HG03097 (cell line): ENCODE measurements around the gene CILP2.

Experiments used
- ATAC-seq: cut with Tn5 transposase; IDR thresholded peaks from one replicate; pipeline ENCODE4 v1.9.1; 2021; ENCODE audit not compliant: unreplicated experiment, low FRiP score

Gene CILP2

DNA sequence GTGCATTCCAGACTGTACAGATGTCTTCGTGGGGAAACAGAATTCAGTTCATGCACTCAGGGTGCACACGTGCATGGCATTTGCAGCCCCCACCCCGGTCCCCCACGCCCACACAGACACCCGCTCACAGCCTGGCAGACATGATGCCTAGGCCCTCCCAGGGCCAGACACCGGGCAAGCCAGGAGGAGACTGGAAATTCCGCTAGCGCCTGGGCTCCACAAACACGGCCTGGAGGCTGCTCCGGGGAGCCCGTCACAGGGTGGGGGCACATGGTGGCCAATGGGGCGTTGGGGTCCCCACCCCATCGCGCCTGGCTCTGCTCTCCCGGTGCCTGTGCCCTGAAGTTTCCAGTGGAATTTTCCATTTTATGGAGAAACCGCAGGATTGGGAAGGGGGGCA lies 3.6 kb downstream of the CILP2 start:
- no peak for ATAC-seq

GRCh38 chr19:19542507-19542906 lies 4.4 kb downstream of the CILP2 start:
- no peak for ATAC-seq

GRCh38 chr19:19543101-19543500 lies 5.0 kb downstream of the CILP2 start:
- no peak for ATAC-seq

DNA sequence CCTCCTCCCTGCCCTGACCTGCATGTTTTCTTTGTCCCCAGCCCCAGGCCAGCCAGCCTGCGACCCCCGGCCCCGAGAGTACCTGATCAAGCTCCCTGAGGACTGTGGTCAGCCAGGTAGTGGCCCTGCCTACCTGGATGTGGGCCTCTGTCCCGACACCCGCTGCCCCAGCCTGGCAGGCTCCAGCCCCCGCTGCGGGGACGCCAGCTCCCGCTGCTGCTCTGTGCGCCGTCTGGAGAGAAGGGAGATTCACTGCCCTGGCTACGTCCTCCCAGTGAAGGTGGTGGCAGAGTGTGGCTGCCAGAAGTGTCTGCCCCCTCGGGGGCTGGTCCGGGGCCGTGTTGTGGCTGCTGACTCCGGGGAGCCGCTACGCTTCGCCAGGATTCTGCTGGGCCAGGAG lies 5.6 kb downstream of the CILP2 start:
- ATAC-seq: no peak

DNA sequence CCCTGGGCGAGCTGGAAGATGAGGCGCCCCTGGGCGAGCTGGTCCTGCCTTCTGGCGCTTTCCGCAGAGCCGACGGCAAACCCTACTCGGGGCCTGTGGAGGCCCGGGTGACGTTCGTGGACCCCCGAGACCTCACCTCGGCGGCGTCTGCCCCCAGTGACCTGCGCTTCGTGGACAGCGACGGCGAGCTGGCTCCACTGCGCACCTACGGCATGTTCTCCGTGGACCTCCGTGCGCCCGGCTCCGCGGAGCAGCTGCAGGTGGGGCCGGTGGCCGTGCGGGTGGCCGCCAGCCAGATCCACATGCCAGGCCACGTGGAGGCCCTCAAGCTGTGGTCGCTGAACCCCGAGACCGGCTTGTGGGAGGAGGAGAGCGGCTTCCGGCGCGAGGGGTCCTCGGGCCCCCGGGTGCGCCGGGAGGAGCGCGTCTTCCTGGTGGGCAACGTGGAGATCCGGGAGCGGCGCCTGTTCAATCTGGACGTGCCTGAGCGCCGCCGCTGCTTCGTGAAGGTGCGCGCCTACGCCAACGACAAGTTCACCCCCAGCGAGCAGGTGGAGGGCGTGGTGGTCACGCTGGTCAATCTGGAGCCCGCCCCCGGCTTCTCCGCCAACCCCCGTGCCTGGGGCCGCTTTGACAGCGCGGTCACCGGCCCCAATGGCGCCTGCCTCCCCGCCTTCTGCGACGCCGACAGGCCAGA lies 6.3 kb downstream of the CILP2 start:
- no peak for ATAC-seq

DNA sequence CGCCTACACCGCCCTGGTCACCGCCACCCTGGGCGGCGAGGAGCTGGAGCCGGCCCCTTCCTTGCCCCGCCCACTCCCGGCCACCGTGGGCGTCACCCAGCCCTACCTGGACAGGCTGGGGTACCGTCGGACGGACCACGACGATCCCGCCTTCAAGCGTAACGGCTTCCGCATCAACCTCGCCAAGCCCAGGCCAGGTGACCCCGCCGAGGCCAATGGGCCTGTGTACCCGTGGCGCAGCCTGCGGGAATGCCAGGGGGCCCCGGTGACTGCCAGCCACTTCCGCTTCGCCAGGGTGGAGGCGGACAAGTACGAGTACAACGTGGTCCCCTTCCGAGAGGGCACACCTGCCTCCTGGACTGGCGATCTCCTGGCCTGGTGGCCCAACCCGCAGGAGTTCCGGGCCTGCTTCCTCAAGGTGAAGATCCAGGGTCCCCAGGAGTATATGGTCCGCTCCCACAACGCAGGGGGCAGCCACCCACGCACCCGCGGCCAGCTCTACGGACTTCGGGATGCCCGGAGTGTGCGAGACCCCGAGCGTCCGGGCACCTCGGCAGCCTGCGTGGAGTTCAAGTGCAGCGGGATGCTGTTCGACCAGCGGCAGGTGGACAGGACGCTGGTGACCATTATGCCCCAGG lies 7.0 kb downstream of the CILP2 start:
- no peak for ATAC-seq

- no peak for ATAC-seq
Measured at GRCh38 chr19:19545707-19546106, 7.6 kb downstream of the CILP2 start.

- no peak for ATAC-seq
Measured at GRCh38 chr19:19546751-19547162, 8.7 kb downstream of the CILP2 start.

DNA sequence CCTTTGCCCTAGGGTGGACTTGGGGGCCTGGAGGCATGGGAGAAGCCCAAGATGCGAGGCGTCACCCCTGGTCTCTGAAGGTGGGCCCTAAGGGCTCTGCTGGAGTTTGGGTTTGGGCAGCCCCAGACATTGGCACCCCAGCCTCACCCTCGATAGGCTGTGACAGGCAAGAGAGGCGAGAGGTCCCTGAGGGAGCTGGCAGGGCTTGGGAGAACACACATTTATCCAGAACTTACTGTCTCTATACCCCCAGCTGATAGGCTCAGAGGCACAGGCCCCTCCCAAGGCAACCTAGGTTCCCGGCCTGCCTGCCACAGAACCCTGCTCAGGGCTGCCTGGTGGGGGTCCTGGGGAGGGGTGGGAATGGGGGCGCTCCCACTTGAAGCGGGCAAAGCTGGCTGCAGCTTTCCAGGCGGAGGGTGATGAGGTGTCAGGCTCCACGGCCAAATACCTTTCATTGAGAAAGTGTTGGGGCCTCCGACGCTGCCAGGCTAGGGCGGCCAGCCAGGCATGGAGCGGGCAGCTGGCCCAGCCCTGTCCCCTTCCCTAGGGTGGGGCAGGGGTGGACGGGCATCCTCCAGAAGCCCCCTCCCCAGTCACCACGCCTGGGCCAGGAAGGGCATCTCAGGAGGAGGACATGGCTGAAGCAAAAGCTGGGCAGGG lies 9.7 kb downstream of the CILP2 start:
- no peak for ATAC-seq

GRCh38 chr19:19548915-19549759 lies 11.1 kb downstream of the CILP2 start:
- ATAC-seq: no peak

- ATAC-seq: no peak
Measured at GRCh38 chr19:19549804-19550464, 11.9 kb downstream of the CILP2 start.

DNA sequence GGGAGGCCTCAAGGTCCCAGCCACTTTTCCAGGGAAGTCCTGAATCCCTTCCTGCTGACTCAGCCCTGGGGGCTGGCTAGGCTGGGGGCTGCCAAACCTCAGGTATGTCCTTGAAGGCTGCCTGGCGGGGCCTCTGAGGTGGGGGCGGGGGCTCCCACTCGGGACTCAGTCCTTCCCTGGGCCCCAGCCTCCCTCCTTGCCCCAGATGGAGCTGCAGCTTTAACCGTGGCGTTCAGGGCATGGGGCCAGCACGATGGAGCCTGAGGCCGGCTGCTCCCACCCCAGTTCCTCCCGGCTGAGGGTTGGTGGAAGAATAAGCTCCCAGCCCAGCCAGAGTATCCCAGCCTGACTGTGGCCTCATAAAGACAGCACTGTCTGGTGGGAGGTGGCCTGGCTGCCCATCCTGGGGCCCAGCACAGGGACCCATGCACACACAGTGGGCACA lies 12.4 kb downstream of the CILP2 start:
- ATAC-seq: no peak

DNA sequence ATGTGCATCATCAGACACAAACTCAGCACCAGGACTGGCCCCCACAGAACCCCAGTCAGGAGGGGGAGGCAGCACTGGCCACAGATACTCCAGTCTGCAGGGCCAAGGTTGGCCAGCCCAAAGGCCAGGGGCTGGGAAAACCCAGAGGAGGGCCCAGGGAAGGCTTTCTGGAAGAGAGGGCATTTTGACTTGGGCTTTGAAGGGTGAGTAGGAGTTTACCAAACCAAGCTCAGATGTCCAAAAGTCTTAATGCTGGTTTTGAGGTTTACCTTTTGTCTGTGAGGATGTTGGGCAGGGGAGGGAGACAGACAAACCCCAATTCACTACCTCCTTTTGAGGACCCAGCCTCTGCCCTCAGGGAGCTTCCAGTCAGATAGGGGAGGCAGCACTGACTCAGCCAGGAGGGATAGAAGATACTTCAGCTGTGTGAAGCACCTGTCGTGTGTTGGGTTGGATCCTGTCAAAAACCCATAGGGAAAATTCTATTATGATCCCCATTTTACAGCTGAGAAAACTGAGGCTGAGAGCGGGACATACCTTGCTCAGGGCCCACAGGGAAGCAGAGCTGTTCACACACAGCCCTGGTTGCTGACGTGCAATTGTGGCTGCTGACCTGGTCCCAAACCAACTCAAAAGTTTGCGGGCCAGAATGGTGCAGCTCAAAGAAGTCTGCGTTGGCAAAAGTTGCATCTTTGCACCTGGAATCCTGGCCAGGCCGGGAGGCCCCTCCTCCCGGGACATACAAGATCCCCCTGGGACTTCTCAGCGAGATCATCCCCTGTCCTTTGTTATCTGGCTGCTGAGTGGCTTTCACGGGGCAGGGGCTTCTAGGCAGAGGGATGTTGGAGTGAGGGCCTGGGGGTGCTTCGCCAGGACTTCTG lies 13.1 kb downstream of the CILP2 start:
- ATAC-seq: no peak

DNA sequence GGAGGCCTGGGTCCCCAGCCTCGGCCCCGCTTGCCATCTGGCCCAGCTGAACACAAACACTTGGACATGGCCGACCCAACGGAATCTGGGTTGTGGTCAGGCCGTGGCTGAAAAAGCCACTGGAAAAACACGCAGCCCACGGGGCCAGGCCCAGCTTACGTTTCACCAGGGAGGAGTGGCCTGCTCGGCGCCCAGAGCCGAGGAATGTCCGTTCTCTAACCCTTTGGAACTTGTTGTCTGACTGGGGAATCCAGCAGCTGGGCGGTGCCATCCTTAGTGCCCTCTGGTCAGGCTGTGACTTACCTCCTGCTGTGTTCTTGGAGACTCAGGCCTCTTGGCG lies 13.8 kb downstream of the CILP2 start:
- no peak for ATAC-seq

- ATAC-seq: no peak
Measured at GRCh38 chr19:19552798-19553197, 14.7 kb downstream of the CILP2 start.

- ATAC-seq: no peak
Measured at GRCh38 chr19:19553670-19554069, 15.6 kb downstream of the CILP2 start.

GRCh38 chr19:19554074-19555023 lies 16.3 kb downstream of the CILP2 start:
- ATAC-seq: no peak

DNA sequence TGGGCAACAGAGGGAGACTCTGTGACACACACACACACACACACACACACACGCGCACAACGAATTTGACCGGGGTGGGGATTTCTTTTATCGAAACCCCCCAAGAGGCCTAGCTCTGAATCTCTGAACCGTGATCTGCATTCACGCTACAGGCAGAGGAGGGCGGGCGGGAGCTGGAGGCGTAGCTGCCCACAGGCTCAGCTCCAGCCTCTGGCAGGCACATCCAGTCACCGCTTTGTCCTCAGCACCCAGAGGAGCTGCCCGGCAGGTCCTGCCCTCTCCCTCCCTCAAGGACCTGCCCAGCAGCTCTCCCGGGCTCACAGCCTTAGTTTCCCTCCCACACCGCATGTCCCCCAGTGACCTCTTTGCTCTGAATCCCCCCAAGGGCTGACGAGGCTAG lies 20.0 kb downstream of the CILP2 start:
- ATAC-seq: no peak

GRCh38 chr19:19558636-19559035 lies 20.6 kb downstream of the CILP2 start:
- ATAC-seq: no peak
